ENCODE data around the gene KCNN2.

KCNN2 gene

DNA sequence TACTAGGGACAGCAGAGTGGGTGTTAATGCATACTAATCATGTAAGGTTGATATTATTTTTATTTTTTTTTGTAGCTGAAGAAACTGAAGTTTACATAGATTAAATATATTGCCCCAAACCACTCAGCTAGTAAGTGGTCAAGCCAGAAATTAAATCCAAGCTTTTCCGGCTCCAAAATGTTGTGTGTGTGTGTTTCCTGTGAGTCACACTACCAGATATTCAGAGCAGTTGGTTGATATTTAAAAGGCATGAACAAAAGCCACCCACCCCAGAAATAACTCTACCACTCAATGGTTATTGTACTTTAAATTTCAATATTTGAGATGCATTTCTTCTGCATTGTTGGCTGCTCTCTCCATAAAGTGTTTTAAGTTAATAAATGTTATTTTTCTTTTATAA, 29.5 kb downstream of the KCNN2 start:
- DNase-seq (ENCODE audit: low spot score), result no peak
- TF ChIP-seq, protein P1, sequence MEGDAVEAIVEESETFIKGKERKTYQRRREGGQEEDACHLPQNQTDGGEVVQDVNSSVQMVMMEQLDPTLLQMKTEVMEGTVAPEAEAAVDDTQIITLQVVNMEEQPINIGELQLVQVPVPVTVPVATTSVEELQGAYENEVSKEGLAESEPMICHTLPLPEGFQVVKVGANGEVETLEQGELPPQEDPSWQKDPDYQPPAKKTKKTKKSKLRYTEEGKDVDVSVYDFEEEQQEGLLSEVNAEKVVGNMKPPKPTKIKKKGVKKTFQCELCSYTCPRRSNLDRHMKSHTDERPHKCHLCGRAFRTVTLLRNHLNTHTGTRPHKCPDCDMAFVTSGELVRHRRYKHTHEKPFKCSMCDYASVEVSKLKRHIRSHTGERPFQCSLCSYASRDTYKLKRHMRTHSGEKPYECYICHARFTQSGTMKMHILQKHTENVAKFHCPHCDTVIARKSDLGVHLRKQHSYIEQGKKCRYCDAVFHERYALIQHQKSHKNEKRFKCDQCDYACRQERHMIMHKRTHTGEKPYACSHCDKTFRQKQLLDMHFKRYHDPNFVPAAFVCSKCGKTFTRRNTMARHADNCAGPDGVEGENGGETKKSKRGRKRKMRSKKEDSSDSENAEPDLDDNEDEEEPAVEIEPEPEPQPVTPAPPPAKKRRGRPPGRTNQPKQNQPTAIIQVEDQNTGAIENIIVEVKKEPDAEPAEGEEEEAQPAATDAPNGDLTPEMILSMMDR (IDR thresholded peaks at IDR 0.05; ENCODE audit: extremely low read depth, insufficient read depth, missing control alignments), result no peak
- in situ Hi-C loops (cut with MboI; ENCODE audit: low pct_unique_long_range_greater_than_20kb, low sequenced_read_pairs, unreplicated experiment), result no loop called here

DNA sequence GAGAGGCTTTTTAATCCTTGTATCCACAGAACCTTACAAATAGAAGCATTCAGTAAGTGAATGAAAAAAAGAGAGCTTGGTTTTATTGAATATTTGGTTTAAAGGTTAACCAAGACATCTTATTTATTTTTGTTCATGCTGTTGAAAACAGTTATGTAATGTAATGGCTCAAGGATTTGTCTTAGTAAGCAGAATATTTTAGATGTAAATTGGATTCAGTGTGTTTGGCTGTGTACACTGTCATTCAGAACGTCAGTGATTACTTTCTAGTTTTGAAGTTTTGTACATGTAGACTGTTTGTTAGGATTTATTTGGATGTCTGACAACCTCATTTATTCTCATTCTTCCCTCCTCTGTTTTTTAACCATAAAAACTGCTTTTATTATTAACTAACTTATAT, 31.3 kb downstream of the KCNN2 start:
- no peak for DNase-seq (ENCODE audit: low spot score)
- TF ChIP-seq, protein P1 (IDR thresholded peaks at IDR 0.05; ENCODE audit: extremely low read depth, insufficient read depth, missing control alignments), result no peak
- in situ Hi-C loops (cut with MboI; ENCODE audit: low pct_unique_long_range_greater_than_20kb, low sequenced_read_pairs, unreplicated experiment), result no loop called here

DNA sequence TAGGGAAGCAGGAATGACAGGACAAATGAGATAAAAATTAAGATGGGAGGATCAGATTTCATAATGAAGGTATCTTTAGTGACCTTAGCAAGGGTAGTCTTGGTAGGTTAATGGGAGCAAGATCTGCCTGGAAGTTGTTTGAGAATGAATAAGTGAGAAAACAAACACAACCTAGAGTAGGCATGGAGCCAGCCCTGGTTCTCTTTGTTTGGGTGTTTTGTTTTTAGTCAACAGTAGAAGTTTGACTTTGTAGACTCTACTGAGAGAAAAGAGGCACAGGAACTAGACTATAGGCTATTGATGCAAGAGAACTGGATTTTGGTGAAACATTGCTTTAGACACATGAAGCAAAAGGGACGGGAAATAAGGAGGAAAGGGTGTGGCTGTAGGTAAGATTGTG, 40.3 kb downstream of the KCNN2 start:
- TF ChIP-seq, protein P1 (IDR thresholded peaks at IDR 0.05; ENCODE audit: extremely low read depth, insufficient read depth, missing control alignments), result no peak
- in situ Hi-C loops (cut with MboI; ENCODE audit: low pct_unique_long_range_greater_than_20kb, low sequenced_read_pairs, unreplicated experiment), result no loop called here
- DNase-seq (ENCODE audit: low spot score), result no peak

DNA sequence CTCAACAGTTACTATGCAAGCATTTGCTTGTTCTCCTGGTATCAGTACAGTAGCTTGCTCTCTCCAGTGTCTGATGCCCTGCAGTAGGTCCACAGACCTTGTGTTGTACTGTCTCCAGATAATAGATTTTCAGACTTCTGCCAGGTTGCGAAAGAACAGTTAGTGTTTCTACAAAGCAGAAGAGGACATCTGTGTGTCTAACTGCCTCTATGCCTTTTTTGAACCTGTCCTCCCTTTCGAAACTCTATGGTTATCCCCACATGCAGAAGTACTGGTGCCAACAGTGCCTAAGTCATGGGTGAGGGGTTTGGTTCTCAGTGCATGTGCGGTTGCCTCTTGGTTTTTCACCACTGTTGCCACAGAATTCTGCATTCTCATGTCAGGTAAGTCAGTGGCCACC, 45.9 kb downstream of the KCNN2 start:
- TF ChIP-seq, protein P1 (IDR thresholded peaks at IDR 0.05; ENCODE audit: extremely low read depth, insufficient read depth, missing control alignments), result no peak
- in situ Hi-C loops (cut with MboI; ENCODE audit: low pct_unique_long_range_greater_than_20kb, low sequenced_read_pairs, unreplicated experiment), result no loop called here
- no peak for DNase-seq (ENCODE audit: low spot score)

DNA sequence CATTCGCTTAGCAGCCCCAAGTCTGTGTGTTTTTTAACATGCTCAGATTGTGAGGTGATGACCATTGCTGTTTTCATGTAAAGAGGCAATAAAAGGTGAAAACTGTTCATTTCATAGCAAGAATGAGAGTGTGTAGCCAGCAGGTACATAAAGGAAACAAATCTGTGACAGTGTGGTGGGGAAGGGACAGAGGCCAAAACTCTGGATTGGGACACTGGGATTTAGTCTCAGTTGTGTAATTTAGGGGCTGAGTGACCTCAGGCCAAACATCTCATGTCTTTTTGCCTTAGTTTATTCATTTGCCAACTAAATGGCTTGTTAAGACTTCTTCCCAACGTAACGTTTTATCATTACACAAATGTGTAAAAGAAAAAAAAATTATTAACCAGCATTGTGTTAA, 47.0 kb downstream of the KCNN2 start:
- no peak for DNase-seq (ENCODE audit: low spot score)
- in situ Hi-C loops (cut with MboI; ENCODE audit: low pct_unique_long_range_greater_than_20kb, low sequenced_read_pairs, unreplicated experiment), result no loop called here
- TF ChIP-seq, protein P1 (IDR thresholded peaks at IDR 0.05; ENCODE audit: extremely low read depth, insufficient read depth, missing control alignments), result no peak

DNA sequence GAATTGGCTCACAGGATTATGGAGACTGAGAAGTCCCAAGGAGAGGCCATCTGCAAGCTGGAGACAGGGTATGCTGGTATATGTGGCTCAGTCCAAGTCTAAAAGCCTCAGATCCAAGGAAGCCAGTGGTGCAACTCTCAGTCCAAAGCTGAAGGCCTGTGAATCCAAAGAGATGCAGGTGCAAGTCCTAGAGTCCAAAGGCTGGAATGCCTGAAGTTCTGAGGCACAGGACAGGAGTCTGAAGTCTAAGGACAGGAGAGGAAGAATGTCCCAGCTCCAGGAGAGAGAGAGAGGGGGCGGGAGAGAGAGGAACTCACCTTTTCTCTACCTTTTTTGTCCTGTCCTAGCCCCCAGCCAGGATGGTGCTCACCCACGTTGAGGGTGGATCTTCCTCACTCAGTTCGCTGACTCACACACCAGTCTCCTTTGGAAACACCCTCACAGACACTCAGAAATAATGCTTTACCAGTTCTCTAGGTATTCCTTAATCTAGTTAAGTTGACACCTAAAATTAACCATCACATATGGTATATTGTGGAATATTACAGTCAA, 49.6 kb downstream of the KCNN2 start:
- in situ Hi-C loops (cut with MboI; ENCODE audit: low pct_unique_long_range_greater_than_20kb, low sequenced_read_pairs, unreplicated experiment), result no loop called here
- TF ChIP-seq, protein P1 (IDR thresholded peaks at IDR 0.05; ENCODE audit: extremely low read depth, insufficient read depth, missing control alignments), result no peak
- no peak for DNase-seq (ENCODE audit: low spot score)
